HG03378 (cell line): ENCODE measurements around the gene QARS1.

Source experiments
- ATAC-seq: cut with Tn5 transposase; IDR thresholded peaks from one replicate; pipeline ENCODE4 v1.9.1; 2021; ENCODE audit warnings: mild to moderate bottlenecking, moderate library complexity; ENCODE audit not compliant: unreplicated experiment

Gene QARS1

GRCh38 chr3:49054344-49054862 is 50.2 kb downstream of the QARS1 start:
- ATAC-seq = no peak

GRCh38 chr3:49053543-49053942 is 51.0 kb downstream of the QARS1 start:
- ATAC-seq = no peak
